CD8-positive, alpha-beta memory T cell (primary cell): ENCODE results near the gene ATN1. TPM values are rescaled to one million over a fixed set of nuclear protein-coding genes. Genes with fewer than 3 reads are reported as not detected.

ENCODE experiments used
- CTCF ChIA-PET: fragments of 350-600 bp; sonication (Branson Sonifier 250); formaldehyde crosslinking; loops from one replicate; lab custom pipeline; 2021; ENCODE audit warnings: antibody characterized with exemption; lab: Charles Lee
- POLR2A ChIA-PET: fragments of 350-600 bp; sonication (Branson Sonifier 250); formaldehyde crosslinking; loops from one replicate; lab custom pipeline; 2021; ENCODE audit warnings: antibody characterized with exemption; lab: Charles Lee
- DNase-seq, 5 donors: peaks; one replicate each; pipeline versions ENCODE4 v3.0.0 to v3.0.0-alpha.2; 2020 to 2022; ENCODE audit warnings: mixed read lengths in 1 of 5
- H3K27ac ChIP-seq: one replicate; pipeline ENCODE4 v1.7.0; 2013; ENCODE audit warnings: low read depth, mild to moderate bottlenecking, low read length, moderate library complexity
- H3K27me3 ChIP-seq: 2 replicates; pipeline ENCODE4 v1.7.0; 2013; ENCODE audit warnings: low read length, mild to moderate bottlenecking; ENCODE audit not compliant: insufficient read depth, poor library complexity, severe bottlenecking
- H3K36me3 ChIP-seq: 2 replicates; pipeline ENCODE4 v1.7.0; 2013; ENCODE audit warnings: mild to moderate bottlenecking, low read length, moderate library complexity; ENCODE audit not compliant: insufficient read depth
- H3K4me1 ChIP-seq: 2 replicates; pipeline ENCODE4 v1.7.0; 2013; ENCODE audit warnings: mild to moderate bottlenecking, low read length, moderate library complexity; ENCODE audit not compliant: insufficient read depth
- H3K4me3 ChIP-seq: 2 replicates; pipeline ENCODE4 v1.7.0; 2013; ENCODE audit warnings: mild to moderate bottlenecking, low read length
- H3K9me3 ChIP-seq: 2 replicates; pipeline ENCODE4 v1.7.0; 2013; ENCODE audit warnings: mild to moderate bottlenecking, low read length
- H3K27ac Mint-ChIP-seq, 8 donors: one replicate each; pipeline ENCODE4 v1.8.0; 2020 to 2021; ENCODE audit warnings: mixed read lengths in 8 of 8, mild to moderate bottlenecking in 6 of 8, inconsistent platforms in 3 of 8, moderate library complexity in 3 of 8
- H3K27me3 Mint-ChIP-seq, 2 donors: one replicate each; pipeline ENCODE4 v1.8.0; 2020 to 2021; ENCODE audit warnings: mixed read lengths in 2 of 2, mild to moderate bottlenecking in 1 of 2, moderate library complexity in 1 of 2
- H3K36me3 Mint-ChIP-seq, 3 donors: one replicate each; pipeline ENCODE4 v1.8.0; 2020 to 2021; ENCODE audit warnings: mixed read lengths in 3 of 3, inconsistent platforms in 1 of 3, mild to moderate bottlenecking in 1 of 3
- H3K4me1 Mint-ChIP-seq, 3 donors: one replicate each; pipeline ENCODE4 v1.8.0; 2020 to 2021; ENCODE audit warnings: mixed read lengths in 3 of 3, inconsistent platforms in 1 of 3, mild to moderate bottlenecking in 1 of 3
- H3K4me3 Mint-ChIP-seq, 7 donors: one replicate each; pipeline ENCODE4 v1.8.0; 2020 to 2021; ENCODE audit warnings: mixed read lengths in 7 of 7, mild to moderate bottlenecking in 6 of 7, moderate library complexity in 4 of 7, inconsistent platforms in 2 of 7
- H3K9me3 Mint-ChIP-seq, 5 donors: one replicate each; pipeline ENCODE4 v1.8.0; 2020 to 2022; ENCODE audit warnings: mixed read lengths in 5 of 5, mild to moderate bottlenecking in 3 of 5, moderate library complexity in 2 of 5, inconsistent platforms in 1 of 5
- polyA plus RNA-seq: library from polyadenylated mRNA; unstranded; fragments of 300-500 nt; fragmentation: Illumina TruSeq; gene quantifications from one replicate; pipeline ENCODE4 v1.2.3, GENCODE V29; 2021
- total RNA-seq, 2 experiments: library from RNA; stranded (reverse); gene quantifications; one replicate each; pipeline ENCODE4 v1.2.3, GENCODE V29; 2021

ATN1 gene
- total and polyA plus RNA-seq, 3 experiments from 2014 or later: 0.62 to 60.4 (median 54.8) TPM

DNA sequence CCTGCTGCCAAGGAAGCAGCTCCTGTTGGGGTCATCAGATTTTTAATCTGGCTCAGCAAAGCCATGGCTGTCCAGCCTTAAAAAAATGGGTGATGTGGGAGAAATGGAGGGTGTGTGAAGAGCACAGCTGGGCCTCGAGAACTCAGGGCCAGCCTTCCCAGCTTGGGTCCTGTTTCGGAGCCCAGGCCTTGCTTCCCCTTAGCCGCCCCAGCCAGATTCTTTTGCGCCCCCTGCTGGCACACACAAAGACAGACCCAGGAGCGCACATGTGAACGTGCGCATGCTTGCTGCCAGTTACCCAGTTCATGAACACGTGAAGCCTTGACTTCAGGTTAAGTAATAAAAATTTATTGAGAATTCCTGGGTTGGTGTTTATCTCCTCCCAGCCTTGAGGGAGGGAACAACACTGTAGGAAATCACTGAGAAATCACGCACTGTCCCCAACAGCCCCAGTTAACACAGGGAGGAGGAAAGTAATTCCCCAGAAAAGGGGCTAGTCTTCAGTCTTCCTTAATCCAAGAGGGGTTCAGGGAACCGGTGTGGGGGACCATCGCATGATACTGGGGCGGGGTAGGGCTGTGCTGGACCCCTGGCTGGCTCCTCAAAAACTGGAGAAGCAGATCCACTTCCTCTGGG is 37.4 kb downstream of the ATN1 start:
- peaks cover 59% of the 10 kb centered on the region for H3K4me1 ChIP-seq
- H3K9me3 Mint-ChIP-seq: no peaks in the 10 kb centered on the region
- H3K4me1 Mint-ChIP-seq: peaks cover 43 to 60% (median 59%) of the 10 kb centered on the region in 3 donors
- no peak overlapping the region for H3K4me3 ChIP-seq
- H3K9me3 ChIP-seq: no peaks in the 10 kb centered on the region
- H3K36me3 ChIP-seq: peaks cover 41% of the 10 kb centered on the region
- H3K27me3 Mint-ChIP-seq: no peaks in the 10 kb centered on the region
- DNase-seq: peak; percentile 79 to 90 (median 84)
- H3K27me3 ChIP-seq: no peaks in the 10 kb centered on the region
- CTCF ChIA-PET: interaction anchor here (0.6 to 13.3 kb wide), 12 partner anchors 10 to 146 kb away, joined by 3 to 815 read pairs (median 8); partner anchors contain the start of genes ATN1, C12orf57, C1RL and CDCA3
- H3K27ac ChIP-seq: no peak overlapping the region
- peaks cover 0 to 58% (median 14%) of the 10 kb centered on the region in 3 donors for H3K36me3 Mint-ChIP-seq
- peak overlapping the region; percentile 85 to 98 (median 90) for H3K27ac Mint-ChIP-seq
- H3K4me3 Mint-ChIP-seq: peak overlapping the region in 2 of 7 donors; percentile 38 to 84
- POLR2A ChIA-PET: interaction anchor here (0.5 to 13.3 kb wide), 6 partner anchors 10 to 140 kb away, joined by 3 to 481 read pairs (median 4); partner anchors contain the start of genes C12orf57, PTPN6, RNU7-1 and USP5

DNA sequence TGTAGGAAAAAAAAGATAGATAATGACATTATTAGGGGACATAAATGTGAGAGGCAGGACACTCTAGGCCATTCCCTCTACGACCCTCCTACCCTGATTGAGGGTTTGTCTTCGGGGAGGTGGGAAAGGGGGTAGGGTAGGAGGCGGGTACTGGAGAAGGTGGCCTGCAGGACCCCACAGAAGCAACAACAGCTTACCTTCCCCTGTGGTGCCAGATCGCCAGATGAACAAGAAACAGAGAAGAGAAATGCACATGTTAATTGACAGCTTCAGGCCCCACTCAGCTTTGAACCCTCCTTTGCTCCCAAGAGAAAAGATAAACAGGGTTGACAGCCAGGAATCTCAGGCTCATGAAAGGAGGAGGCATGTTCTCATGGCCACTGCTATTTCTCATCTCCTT is 38.0 kb downstream of the ATN1 start:
- Mint-ChIP-seq H3K27me3 (no peaks in the 10 kb centered on the region), H3K36me3 (peaks cover 0 to 57% (median 14%) of the 10 kb centered on the region in 3 donors), H3K9me3 (no peaks in the 10 kb centered on the region), H3K4me1 (peaks cover 41 to 59% (median 56%) of the 10 kb centered on the region in 3 donors), H3K4me3 (no peak overlapping the region), H3K27ac (peak overlapping the region in 7 of 8 donors; percentile 85 to 98 (median 90))
- Histone ChIP-seq H3K27ac (no peak overlapping the region), H3K4me3 (no peak overlapping the region), H3K9me3 (no peaks in the 10 kb centered on the region), H3K36me3 (peaks cover 35% of the 10 kb centered on the region), H3K4me1 (peaks cover 53% of the 10 kb centered on the region), H3K27me3 (no peaks in the 10 kb centered on the region)
- ChIA-PET CTCF (interaction anchor here (0.9 to 13.3 kb wide), 8 partner anchors 8 to 145 kb away, joined by 3 to 815 read pairs (median 6); partner anchors contain the start of genes ATN1, C12orf57, PTPN6 and RNU7-1), POLR2A (interaction anchor here (13.3 kb wide), 1 partner anchor 18 kb away, joined by 481 read pairs; the partner anchor contains the start of genes C12orf57, PTPN6 and RNU7-1)
- DNase-seq: no peak

DNA sequence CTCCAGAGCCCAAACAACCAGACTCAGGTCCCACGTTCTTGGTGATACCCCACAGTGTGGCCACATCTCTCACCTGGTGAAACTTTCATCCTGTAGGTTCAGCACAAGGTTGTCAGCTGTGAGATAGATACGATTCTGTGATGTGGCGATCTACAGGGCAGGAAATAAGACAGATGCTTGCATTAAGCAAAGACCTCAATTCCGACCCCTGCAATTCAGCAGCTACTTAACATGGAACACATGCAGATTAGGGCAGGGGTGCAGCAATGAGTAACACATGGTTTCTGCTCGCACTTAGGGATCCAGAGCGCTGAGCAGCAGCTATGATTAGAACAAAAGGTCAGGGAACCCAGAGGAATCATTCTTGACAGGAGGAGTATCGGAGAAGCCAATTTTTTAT is 38.6 kb downstream of the ATN1 start:
- no peak overlapping the region for H3K27ac ChIP-seq
- Mint-ChIP-seq H3K27ac (peak overlapping the region in 6 of 8 donors; percentile 11 to 90 (median 60)), H3K4me3 (peak overlapping the region in 1 of 7 donors; percentile 18), H3K9me3 (no peaks in the 10 kb centered on the region), H3K27me3 (no peaks in the 10 kb centered on the region), H3K4me1 (peaks cover 38 to 57% (median 54%) of the 10 kb centered on the region in 3 donors), H3K36me3 (peaks cover 0 to 54% (median 14%) of the 10 kb centered on the region in 3 donors)
- ChIA-PET POLR2A (interaction anchor here (13.3 kb wide), 1 partner anchor 19 kb away, joined by 481 read pairs; the partner anchor contains the start of genes C12orf57, PTPN6 and RNU7-1), CTCF (interaction anchor here (0.9 to 13.3 kb wide), 8 partner anchors 9 to 145 kb away, joined by 3 to 815 read pairs (median 6); partner anchors contain the start of genes ATN1, C12orf57, PTPN6 and RNU7-1)
- H3K27me3 ChIP-seq: no peaks in the 10 kb centered on the region
- H3K9me3 ChIP-seq: no peaks in the 10 kb centered on the region
- peaks cover 33% of the 10 kb centered on the region for H3K36me3 ChIP-seq
- no peak overlapping the region for H3K4me3 ChIP-seq
- peaks cover 47% of the 10 kb centered on the region for H3K4me1 ChIP-seq
- DNase-seq: no peak

DNA sequence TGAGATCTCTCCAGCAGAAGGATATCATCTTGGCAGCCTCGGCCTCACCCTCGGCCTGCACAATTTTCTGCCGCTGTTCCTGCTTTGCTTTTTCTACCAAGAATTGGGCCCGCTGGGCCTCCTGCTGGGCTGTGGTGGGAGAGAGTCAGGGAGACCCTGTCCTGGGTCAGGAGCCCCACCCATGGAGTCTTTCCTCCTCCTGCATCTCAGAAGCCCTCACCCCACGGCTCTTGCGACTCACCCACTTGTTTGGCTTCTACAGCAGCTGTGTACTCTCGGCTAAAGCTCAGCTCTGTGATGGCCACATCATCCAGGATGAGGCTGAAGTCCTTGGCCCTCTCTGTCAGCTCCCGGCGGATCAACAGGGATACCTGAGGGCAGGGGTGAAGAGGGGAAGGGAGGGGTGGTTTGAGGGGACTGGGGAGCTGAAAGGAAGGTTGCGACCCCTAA is 39.9 kb downstream of the ATN1 start:
- no peaks in the 10 kb centered on the region for H3K27me3 Mint-ChIP-seq
- peaks cover 0 to 61% (median 14%) of the 10 kb centered on the region in 3 donors for H3K36me3 Mint-ChIP-seq
- peaks cover 47% of the 10 kb centered on the region for H3K4me1 ChIP-seq
- H3K4me3 Mint-ChIP-seq: peak overlapping the region in 2 of 7 donors; percentile 25 to 37
- peaks cover 38% of the 10 kb centered on the region for H3K36me3 ChIP-seq
- H3K9me3 Mint-ChIP-seq: no peaks in the 10 kb centered on the region
- CTCF ChIA-PET: interaction anchor here (1.0 to 3.5 kb wide), 5 partner anchors 9 to 51 kb away, joined by 4 to 61 read pairs (median 8); partner anchors contain the start of genes C12orf57, LPCAT3, PTPN6 and RNU7-1
- no peak overlapping the region for H3K27ac ChIP-seq
- H3K9me3 ChIP-seq: no peaks in the 10 kb centered on the region
- peaks cover 42 to 59% (median 58%) of the 10 kb centered on the region in 3 donors for H3K4me1 Mint-ChIP-seq
- H3K27me3 ChIP-seq: no peaks in the 10 kb centered on the region
- no peak overlapping the region for H3K4me3 ChIP-seq
- DNase-seq: no peak
- H3K27ac Mint-ChIP-seq: peak overlapping the region in 2 of 8 donors; percentile 23 to 86
- POLR2A ChIA-PET: interaction anchor here (0.5 to 2.4 kb wide), 5 partner anchors 20 to 95 kb away, joined by 3 to 21 read pairs (median 4); partner anchors contain the start of genes C12orf57, RNU7-1 and SPSB2

DNA sequence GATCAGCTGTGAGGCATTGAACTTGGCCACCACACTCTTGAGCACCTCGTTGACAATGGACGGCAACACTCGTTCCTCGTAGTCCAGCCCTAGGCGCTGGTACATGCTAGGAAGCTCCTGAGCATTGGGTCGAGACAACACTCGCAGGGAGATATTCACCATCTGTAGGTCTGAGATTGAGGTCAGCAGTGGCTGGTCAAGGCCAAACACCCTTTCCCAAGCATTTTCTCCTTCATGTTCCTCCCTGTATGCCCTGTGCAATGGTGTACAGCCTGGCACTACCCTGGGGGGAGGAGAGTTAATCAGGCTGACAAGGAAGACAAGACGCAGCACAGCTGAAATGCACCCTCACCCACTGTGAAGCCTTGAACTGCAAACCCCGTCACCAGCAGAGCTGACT is 40.7 kb downstream of the ATN1 start:
- Histone ChIP-seq H3K4me3 (no peak overlapping the region), H3K9me3 (no peaks in the 10 kb centered on the region), H3K27me3 (no peaks in the 10 kb centered on the region), H3K4me1 (peaks cover 48% of the 10 kb centered on the region), H3K27ac (no peak overlapping the region), H3K36me3 (peaks cover 40% of the 10 kb centered on the region)
- no peaks in the 10 kb centered on the region for H3K9me3 Mint-ChIP-seq
- H3K36me3 Mint-ChIP-seq: peaks cover 0 to 62% (median 14%) of the 10 kb centered on the region in 3 donors
- ChIA-PET POLR2A (interaction anchor here (1.1 to 2.4 kb wide), 5 partner anchors 9 to 30 kb away, joined by 3 to 21 read pairs (median 4); partner anchors contain the start of genes C12orf57 and RNU7-1), CTCF (interaction anchor here (1.0 to 3.5 kb wide), 10 partner anchors 7 to 96 kb away, joined by 3 to 61 read pairs (median 5); partner anchors contain the start of genes C12orf57, PTPN6, RNU7-1 and SPSB2)
- peak overlapping the region in 6 of 7 donors; percentile 6 to 100 (median 100) for H3K4me3 Mint-ChIP-seq
- H3K4me1 Mint-ChIP-seq: peaks cover 43 to 64% (median 60%) of the 10 kb centered on the region in 3 donors
- no peak for DNase-seq
- no peaks in the 10 kb centered on the region for H3K27me3 Mint-ChIP-seq
- peak overlapping the region in 7 of 8 donors; percentile 58 to 100 (median 84) for H3K27ac Mint-ChIP-seq

DNA sequence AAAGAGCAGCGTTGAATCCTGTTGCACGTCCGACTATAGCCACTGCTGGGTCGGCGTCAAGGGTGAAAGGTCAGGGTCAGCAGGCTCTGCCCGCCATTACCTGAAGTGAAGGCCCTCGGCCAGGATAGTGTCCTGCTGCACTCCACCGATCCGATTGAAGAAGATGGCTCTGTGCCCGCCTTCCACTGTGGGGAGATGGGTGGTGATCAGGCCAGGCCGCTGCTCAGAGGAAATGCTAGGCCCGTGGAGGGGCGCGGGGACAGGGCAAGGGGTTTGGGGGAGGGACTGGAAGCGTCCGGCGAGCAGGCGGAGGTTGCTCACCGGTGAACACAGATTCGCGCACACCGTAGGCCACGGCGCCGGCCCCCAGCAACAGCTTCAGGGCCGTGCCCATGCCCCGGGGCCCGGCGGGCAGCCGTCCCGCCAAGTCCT is 42.4 kb downstream of the ATN1 start:
- peaks cover 40 to 56% (median 50%) of the 10 kb centered on the region in 3 donors for H3K4me1 Mint-ChIP-seq
- ChIA-PET CTCF (interaction anchor here (1.2 to 3.5 kb wide), 5 partner anchors 9 to 48 kb away, joined by 3 to 61 read pairs (median 7); partner anchors contain the start of genes C12orf57 and RNU7-1), POLR2A (interaction anchor here (0.6 to 1.4 kb wide), 3 partner anchors 20 to 26 kb away, joined by 3 to 6 read pairs (median 6); partner anchors contain the start of genes C12orf57 and RNU7-1)
- Histone ChIP-seq H3K4me1 (peaks cover 39% of the 10 kb centered on the region), H3K27me3 (no peaks in the 10 kb centered on the region), H3K9me3 (no peaks in the 10 kb centered on the region), H3K27ac (peak overlapping the region; percentile 86), H3K4me3 (peak overlapping the region; percentile 81), H3K36me3 (peaks cover 53% of the 10 kb centered on the region)
- H3K4me3 Mint-ChIP-seq: peak overlapping the region; percentile 96 to 100 (median 100)
- peak overlapping the region; percentile 84 to 100 (median 100) for H3K27ac Mint-ChIP-seq
- no peak for DNase-seq
- peaks cover 0 to 75% (median 18%) of the 10 kb centered on the region in 3 donors for H3K36me3 Mint-ChIP-seq
- H3K9me3 Mint-ChIP-seq: no peaks in the 10 kb centered on the region
- H3K27me3 Mint-ChIP-seq: no peaks in the 10 kb centered on the region

DNA sequence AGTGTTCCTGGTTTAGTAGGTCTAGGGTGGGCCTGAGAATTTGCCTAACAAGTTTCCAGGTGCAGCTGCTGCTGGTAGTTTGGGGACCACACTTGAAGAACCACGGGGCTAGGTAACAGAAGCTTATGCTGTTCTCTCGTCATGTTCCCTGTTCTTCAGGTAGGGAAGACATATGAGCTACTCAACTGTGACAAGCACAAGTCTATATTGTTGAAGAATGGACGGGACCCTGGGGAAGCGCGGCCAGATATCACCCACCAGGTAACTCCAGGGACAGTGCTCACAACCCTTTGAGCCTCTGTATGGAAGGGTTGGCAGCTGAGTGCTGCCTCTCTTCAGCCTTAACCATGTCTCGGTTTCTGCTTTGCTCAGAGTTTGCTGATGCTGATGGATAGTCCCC is 46.4 kb downstream of the ATN1 start:
- Mint-ChIP-seq H3K4me1 (peaks cover 28 to 43% (median 29%) of the 10 kb centered on the region in 3 donors), H3K4me3 (peak overlapping the region in 2 of 7 donors; percentile 12 to 18), H3K27ac (no peak overlapping the region), H3K9me3 (no peaks in the 10 kb centered on the region), H3K36me3 (peaks cover 0 to 76% (median 13%) of the 10 kb centered on the region in 3 donors), H3K27me3 (no peaks in the 10 kb centered on the region)
- Histone ChIP-seq H3K4me1 (peaks cover 26% of the 10 kb centered on the region), H3K36me3 (peaks cover 57% of the 10 kb centered on the region), H3K27me3 (no peaks in the 10 kb centered on the region), H3K4me3 (no peak overlapping the region), H3K27ac (no peak overlapping the region), H3K9me3 (no peaks in the 10 kb centered on the region)
- POLR2A ChIA-PET: interaction anchor here (0.5 kb wide), 1 partner anchor 45 kb away, joined by 3 read pairs; no protein-coding TSS in a partner anchor
- DNase-seq: no peak
- CTCF ChIA-PET: interaction anchor here (1.0 to 3.5 kb wide), 6 partner anchors 22 to 134 kb away, joined by 3 to 13 read pairs (median 4); partner anchors contain the start of genes C12orf57, LPCAT3, PTPN6 and RNU7-1
